OCI-LY1 (cell line): ENCODE results near the gene FANCC.

Experiments used
- H2AFZ ChIP-seq: fragments of 200-600 bp; sonication (generic), shearing (Covaris generic); 2 replicates; pipeline ENCODE4 v1.6.0; 2014; ENCODE audit warnings: antibody characterized with exemption, mild to moderate bottlenecking, low read length
- H3F3A ChIP-seq: fragments of 200-600 bp; sonication (generic), shearing (Covaris generic); 2 replicates; pipeline ENCODE4 v1.6.0; 2014; ENCODE audit warnings: mild to moderate bottlenecking, antibody characterized with exemption, low read length, moderate library complexity; ENCODE audit not compliant: insufficient read depth
- H3K27ac ChIP-seq: fragments of 200-600 bp; sonication (generic); 2 replicates; pipeline ENCODE4 v1.5.1; 2014; ENCODE audit warnings: low read length, mixed run types, mild to moderate bottlenecking, low read depth; ENCODE audit not compliant: poor library complexity, severe bottlenecking
- H3K27me3 ChIP-seq: fragments of 200-600 bp; sonication (generic); 2 replicates; pipeline ENCODE4 v1.6.0; 2014; ENCODE audit warnings: antibody characterized with exemption, mild to moderate bottlenecking, low read length, moderate library complexity; ENCODE audit not compliant: insufficient read depth
- H3K36me3 ChIP-seq: fragments of 200-600 bp; sonication (generic); 2 replicates; pipeline ENCODE4 v1.6.1; 2014; ENCODE audit warnings: mild to moderate bottlenecking, antibody characterized with exemption, low read length, moderate library complexity, mixed read lengths; ENCODE audit not compliant: insufficient read depth
- H3K4me1 ChIP-seq: fragments of 200-600 bp; sonication (generic); 2 replicates; pipeline ENCODE4 v1.5.1; 2014; ENCODE audit warnings: mild to moderate bottlenecking, low read length, moderate library complexity; ENCODE audit not compliant: insufficient read depth, severe bottlenecking
- H3K4me2 ChIP-seq: fragments of 200-600 bp; sonication (generic), shearing (Covaris generic); 2 replicates; pipeline ENCODE4 v1.6.1; 2014; ENCODE audit warnings: low read length
- H3K4me3 ChIP-seq: fragments of 200-600 bp; sonication (generic); 2 replicates; pipeline ENCODE4 v1.5.1; 2014; ENCODE audit warnings: low read length, low read depth, mild to moderate bottlenecking, mixed read lengths; ENCODE audit not compliant: poor library complexity, severe bottlenecking
- H3K79me2 ChIP-seq: fragments of 200-600 bp; shearing (Covaris generic); 2 replicates; pipeline ENCODE4 v1.6.1; 2016; ENCODE audit warnings: mixed run types, low read length, mixed read lengths; ENCODE audit not compliant: insufficient read depth
- H3K9ac ChIP-seq: fragments of 200-600 bp; sonication (generic), shearing (Covaris generic); 2 replicates; pipeline ENCODE4 v1.6.1; 2014; ENCODE audit warnings: mild to moderate bottlenecking, low read length, mixed read lengths
- H3K9me2 ChIP-seq: fragments of 200-600 bp; sonication (generic), shearing (Covaris generic); 2 replicates; pipeline ENCODE4 v1.6.1; 2014; ENCODE audit warnings: low read depth, mild to moderate bottlenecking, low read length, mixed read lengths
- H3K9me3 ChIP-seq: fragments of 200-600 bp; shearing (Covaris generic); 2 replicates; pipeline ENCODE4 v1.6.1; 2014; ENCODE audit warnings: low read length, mixed read lengths
- H4K20me1 ChIP-seq: fragments of 200-600 bp; sonication (generic), shearing (Covaris generic); 2 replicates; pipeline ENCODE4 v1.6.0; 2016; ENCODE audit warnings: mild to moderate bottlenecking, low read length; ENCODE audit not compliant: insufficient read depth
- EZH2 ChIP-seq: fragments of 200-600 bp; sonication (generic), shearing (Covaris generic); IDR thresholded peaks from 2 replicates; pipeline ENCODE4 v1.8.0; 2017; ENCODE audit warnings: borderline replicate concordance, mixed run types, mild to moderate bottlenecking, antibody characterized with exemption, low read length, moderate library complexity, mixed read lengths
- TF ChIP-seq, protein P1 (sequence below): fragments of 200-600 bp; sonication (generic), shearing (Covaris generic); IDR thresholded peaks from 2 replicates; pipeline ENCODE4 v1.5.1; 2017; ENCODE audit warnings: mild to moderate bottlenecking, antibody characterized with exemption, low read length, moderate library complexity, mixed read lengths

Gene FANCC

DNA sequence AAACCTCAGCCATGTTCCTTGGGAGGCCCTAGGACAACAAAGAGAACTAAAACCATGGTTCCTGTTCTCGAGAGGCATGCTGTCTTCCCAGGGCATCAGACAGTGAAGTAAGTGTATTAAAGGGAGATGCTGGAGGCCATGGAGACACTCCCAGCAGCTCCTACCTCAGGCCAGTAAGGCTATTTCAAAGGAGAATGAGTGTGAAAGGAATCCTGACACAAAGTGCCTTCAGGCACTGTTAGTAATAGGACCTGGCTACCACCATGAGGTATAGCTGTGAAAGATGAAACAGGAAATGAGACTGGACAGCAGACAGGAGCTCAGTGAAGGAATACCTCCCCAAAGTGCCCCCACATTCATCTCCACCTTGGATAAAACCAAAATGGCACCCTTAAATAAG, 71.0 kb downstream of the FANCC start:
- Histone ChIP-seq H3K4me1 (peaks cover 12% of the 10 kb centered on the region), H3K4me2 (no peak overlapping the region), H3K27me3 (no peaks in the 10 kb centered on the region), H3K9ac (no peak overlapping the region), H3K9me2 (no peaks in the 10 kb centered on the region), H4K20me1 (no peaks in the 10 kb centered on the region), H3K27ac (no peak overlapping the region), H3K36me3 (peaks cover 5% of the 10 kb centered on the region; the same call in 1 of the 2 replicates), H2AFZ (no peak overlapping the region), H3F3A (no peaks in the 10 kb centered on the region), H3K79me2 (no peaks in the 10 kb centered on the region), H3K4me3 (no peak overlapping the region), H3K9me3 (no peaks in the 10 kb centered on the region)
- TF ChIP-seq, protein P1, sequence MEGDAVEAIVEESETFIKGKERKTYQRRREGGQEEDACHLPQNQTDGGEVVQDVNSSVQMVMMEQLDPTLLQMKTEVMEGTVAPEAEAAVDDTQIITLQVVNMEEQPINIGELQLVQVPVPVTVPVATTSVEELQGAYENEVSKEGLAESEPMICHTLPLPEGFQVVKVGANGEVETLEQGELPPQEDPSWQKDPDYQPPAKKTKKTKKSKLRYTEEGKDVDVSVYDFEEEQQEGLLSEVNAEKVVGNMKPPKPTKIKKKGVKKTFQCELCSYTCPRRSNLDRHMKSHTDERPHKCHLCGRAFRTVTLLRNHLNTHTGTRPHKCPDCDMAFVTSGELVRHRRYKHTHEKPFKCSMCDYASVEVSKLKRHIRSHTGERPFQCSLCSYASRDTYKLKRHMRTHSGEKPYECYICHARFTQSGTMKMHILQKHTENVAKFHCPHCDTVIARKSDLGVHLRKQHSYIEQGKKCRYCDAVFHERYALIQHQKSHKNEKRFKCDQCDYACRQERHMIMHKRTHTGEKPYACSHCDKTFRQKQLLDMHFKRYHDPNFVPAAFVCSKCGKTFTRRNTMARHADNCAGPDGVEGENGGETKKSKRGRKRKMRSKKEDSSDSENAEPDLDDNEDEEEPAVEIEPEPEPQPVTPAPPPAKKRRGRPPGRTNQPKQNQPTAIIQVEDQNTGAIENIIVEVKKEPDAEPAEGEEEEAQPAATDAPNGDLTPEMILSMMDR, result no peak
- TF ChIP-seq EZH2, result no peak

DNA sequence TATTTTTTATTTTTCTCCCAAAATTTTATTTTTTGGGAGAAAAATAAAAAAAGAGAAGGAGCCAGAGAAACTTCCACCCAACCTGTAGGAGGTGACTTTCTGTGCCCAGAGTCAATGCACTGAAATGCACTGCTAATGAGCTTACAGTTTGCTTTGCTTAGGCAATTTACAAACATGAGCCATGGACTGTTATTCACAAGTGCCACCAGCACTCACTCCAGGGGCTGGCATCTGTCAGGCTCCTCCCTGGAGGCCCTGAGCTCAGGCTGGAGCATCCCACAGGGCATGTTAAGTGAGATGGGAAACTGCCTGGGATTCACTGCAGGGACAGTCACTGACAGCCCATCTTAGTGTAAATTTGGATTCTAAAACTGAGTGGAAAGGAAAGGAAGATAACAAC, 74.9 kb downstream of the FANCC start:
- no peaks in the 10 kb centered on the region for H3K27me3 ChIP-seq
- no peaks in the 10 kb centered on the region for H3F3A ChIP-seq
- no peak overlapping the region for H3K4me3 ChIP-seq
- no peak overlapping the region for H3K9ac ChIP-seq
- H3K36me3 ChIP-seq, result peaks cover 5% of the 10 kb centered on the region; the same call in 1 of the 2 replicates
- no peaks in the 10 kb centered on the region for H3K4me1 ChIP-seq
- H3K27ac ChIP-seq, result no peak overlapping the region
- no peak overlapping the region for H3K4me2 ChIP-seq
- no peaks in the 10 kb centered on the region for H3K9me3 ChIP-seq
- no peaks in the 10 kb centered on the region for H3K79me2 ChIP-seq
- H4K20me1 ChIP-seq, result no peaks in the 10 kb centered on the region
- no peaks in the 10 kb centered on the region for H3K9me2 ChIP-seq
- H2AFZ ChIP-seq, result no peak overlapping the region
- TF ChIP-seq, protein P1, result no peak
- TF ChIP-seq EZH2, result no peak

DNA sequence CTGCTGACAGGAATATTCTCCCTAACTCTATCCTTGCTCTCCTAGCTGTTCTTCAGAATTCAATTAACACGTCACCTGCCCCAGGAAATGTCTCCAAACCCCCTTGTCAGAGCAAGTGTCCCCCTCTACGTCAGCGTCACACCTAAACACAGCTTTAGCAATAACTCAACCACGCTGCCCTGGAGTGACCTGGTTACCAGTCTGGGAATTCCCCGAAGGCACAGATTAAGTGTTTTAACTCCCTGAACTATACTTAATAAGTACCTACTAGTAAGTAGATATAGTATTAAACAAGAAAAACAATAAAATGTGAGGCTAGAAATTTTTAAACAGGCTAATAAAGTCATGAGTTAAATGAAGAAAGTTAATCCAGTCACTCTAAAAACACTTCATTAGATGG, 78.4 kb downstream of the FANCC start:
- no peak for TF ChIP-seq EZH2
- TF ChIP-seq, protein P1, result no peak
- H3K4me1 ChIP-seq, result no peaks in the 10 kb centered on the region
- H3K36me3 ChIP-seq, result no peaks in the 10 kb centered on the region; the same call in 1 of the 2 replicates
- no peak overlapping the region for H3K4me2 ChIP-seq
- no peaks in the 10 kb centered on the region for H3K9me3 ChIP-seq
- H3F3A ChIP-seq, result no peaks in the 10 kb centered on the region
- H4K20me1 ChIP-seq, result no peaks in the 10 kb centered on the region
- no peaks in the 10 kb centered on the region for H3K27me3 ChIP-seq
- no peaks in the 10 kb centered on the region for H3K79me2 ChIP-seq
- no peak overlapping the region for H3K27ac ChIP-seq
- H2AFZ ChIP-seq, result no peak overlapping the region
- no peak overlapping the region for H3K4me3 ChIP-seq
- no peaks in the 10 kb centered on the region for H3K9me2 ChIP-seq
- no peak overlapping the region for H3K9ac ChIP-seq
